Suprapubic skin (tissue), 3 donors: ENCODE results near the gene PCDHGC5.

ENCODE experiments used
- POLR2A ChIP-seq, 2 donors: fragments of 450-650 bp; IDR thresholded peaks; one replicate each; pipeline ENCODE4 v1.6.1; 2017; ENCODE audit warnings: antibody characterized with exemption in 2 of 2, mild to moderate bottlenecking in 2 of 2, moderate library complexity in 2 of 2
- TF ChIP-seq, protein P1 (sequence below), 2 donors: fragments of 200-600 bp in 1 of 2; fragments of 450-650 bp in 1 of 2; sonication (generic) in 1 of 2; IDR thresholded peaks; one replicate each; pipeline ENCODE4 v1.5.1; 2016 to 2019; ENCODE audit warnings: antibody characterized with exemption in 2 of 2, mild to moderate bottlenecking in 1 of 2, moderate library complexity in 1 of 2

- TF ChIP-seq, protein P1, sequence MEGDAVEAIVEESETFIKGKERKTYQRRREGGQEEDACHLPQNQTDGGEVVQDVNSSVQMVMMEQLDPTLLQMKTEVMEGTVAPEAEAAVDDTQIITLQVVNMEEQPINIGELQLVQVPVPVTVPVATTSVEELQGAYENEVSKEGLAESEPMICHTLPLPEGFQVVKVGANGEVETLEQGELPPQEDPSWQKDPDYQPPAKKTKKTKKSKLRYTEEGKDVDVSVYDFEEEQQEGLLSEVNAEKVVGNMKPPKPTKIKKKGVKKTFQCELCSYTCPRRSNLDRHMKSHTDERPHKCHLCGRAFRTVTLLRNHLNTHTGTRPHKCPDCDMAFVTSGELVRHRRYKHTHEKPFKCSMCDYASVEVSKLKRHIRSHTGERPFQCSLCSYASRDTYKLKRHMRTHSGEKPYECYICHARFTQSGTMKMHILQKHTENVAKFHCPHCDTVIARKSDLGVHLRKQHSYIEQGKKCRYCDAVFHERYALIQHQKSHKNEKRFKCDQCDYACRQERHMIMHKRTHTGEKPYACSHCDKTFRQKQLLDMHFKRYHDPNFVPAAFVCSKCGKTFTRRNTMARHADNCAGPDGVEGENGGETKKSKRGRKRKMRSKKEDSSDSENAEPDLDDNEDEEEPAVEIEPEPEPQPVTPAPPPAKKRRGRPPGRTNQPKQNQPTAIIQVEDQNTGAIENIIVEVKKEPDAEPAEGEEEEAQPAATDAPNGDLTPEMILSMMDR (IDR thresholded peaks at IDR 0.05), result no peak
- TF ChIP-seq POLR2A (IDR thresholded peaks at IDR 0.05), result no peak
Observed at GRCh38 chr5:141527426-141527825, 38.5 kb downstream of the PCDHGC5 start.
